NCI-H1092 treated with DMSO at 0.1 percent for 48 hours (cell line): Measurements from ENCODE around the gene FBXO2.
A peak's percentile ranks its signal among the peaks of the same experiment; 100 is the strongest.

Experiments
- DNase-seq: peaks from one replicate; lab custom pipeline; 2025; lab: John Stamatoyannopoulos, UW

The FBXO2 gene, protein sequence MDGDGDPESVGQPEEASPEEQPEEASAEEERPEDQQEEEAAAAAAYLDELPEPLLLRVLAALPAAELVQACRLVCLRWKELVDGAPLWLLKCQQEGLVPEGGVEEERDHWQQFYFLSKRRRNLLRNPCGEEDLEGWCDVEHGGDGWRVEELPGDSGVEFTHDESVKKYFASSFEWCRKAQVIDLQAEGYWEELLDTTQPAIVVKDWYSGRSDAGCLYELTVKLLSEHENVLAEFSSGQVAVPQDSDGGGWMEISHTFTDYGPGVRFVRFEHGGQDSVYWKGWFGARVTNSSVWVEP

DNA sequence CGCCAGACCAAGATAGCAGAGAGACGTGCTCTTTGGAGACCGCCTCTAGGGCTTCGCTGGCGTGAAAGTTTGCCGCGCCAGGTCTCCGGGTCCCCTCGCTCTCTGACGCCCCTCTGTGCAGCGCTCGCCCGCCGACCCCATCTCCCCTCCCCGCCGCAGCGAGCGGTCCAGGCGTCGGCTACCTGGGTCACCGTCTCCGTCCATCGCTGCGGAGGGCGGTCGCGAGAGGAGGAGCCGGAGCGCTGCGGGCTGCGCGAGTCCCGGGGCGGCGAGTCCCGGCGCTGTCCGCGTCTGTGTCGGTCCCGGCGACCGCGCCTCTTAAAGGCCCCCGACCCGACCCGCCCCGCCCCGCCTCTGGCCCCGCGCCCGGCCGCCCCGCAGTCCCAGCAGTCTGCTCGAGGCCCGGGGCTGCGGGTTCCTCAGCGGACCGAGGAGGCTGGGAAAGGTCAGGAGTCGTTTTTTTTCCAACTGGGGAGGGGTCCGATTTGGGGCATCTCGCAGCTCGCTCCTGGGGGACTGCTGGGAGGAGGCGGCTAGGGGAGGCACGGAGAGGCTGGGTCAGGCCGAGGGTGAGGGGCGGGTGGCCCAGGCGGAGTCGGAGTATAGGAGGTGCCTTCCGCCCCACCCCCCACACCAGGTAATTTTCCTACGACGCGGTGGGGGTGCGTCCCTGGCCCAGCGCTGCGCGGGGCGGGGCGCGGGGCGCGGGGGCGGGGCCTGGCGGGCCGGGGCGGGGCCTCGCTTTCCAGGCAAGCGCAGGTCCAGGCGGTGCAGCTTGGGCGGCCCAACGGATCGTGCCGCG lies at the start of gene FBXO2, which contains the start of gene FBXO44:
TSS of gene FBXO2 (minus strand) at position 293 of the 802 bp plus-strand sequence. CDS start at position 204, 89 bp downstream.
TSS of gene FBXO44 (plus strand) at position 741 of the 802 bp plus-strand sequence. CDS start 959 bp downstream, outside the sequence.
- no peak for DNase-seq

DNA sequence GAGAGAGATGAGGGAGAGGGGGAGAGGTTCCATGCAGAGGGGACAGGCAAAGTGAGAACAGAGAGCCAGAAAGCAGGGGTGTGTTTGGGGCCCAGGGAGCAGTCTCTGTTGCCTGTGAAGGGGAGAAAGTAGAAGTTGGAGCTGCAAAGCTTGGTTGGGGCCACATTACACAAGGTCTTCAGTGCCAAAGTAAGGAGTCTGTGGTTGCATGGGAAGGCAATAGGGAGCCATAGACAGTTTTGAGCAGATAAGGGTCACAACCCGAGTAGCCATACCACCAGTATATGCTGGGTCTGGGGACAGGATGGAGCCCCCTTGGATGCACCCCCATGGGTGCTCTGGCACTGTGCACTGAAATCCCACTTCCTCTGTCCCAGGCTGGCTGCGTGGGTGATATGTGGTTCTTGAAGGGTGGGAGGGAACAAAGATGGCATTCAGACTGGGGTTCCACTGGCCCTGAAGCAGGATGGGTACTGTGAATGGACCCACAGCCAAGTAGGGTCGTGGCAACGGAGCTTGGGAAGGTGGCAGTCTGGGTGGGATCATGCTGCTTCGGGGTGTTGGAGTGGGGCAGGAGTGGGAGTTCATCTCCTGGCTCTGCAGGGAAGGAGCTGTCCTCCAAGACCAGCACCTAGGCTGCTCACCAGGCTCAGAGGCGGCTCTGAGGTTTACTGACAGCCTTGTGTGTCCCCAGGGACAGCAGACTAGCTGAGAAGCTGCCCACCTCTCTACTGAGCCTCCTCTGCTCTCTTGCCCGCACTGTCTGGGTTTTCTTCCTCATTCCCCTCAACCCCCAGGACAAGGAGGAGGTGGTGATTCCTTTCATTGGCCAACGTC lies 49.3 kb upstream of the FBXO2 start:
- no peak for DNase-seq

DNA sequence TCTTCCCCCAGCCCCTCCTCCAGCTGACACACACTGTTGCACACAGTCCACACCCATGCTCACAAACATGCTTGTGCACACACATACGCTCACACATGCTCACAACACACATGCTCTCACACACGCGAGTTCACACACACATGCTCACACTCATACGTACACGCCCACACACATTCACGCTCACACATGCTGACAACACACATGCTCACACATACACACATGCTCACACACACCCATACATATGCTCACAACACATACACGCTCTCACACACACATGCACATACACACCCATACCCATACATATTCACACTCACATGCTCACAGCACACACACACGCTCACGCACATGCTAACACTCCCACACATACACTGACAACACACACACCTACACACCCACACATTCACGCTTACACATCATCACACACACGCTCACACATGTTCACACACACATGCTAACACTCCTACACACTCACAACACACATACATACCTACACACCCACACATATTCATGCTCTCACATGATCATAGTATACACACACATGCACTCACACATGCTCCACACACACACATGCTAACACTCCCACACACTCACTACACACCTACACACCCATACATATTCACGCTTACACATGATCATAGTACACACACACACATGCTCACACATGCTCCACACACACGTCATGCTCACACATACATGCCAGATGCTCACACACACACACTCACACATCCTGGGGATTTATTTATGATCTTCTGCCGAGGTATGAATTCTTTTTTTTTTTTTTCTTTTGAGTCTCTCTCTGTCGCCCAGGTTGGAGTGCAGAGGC lies 48.0 kb upstream of the FBXO2 start:
- DNase-seq, result no peak

DNA sequence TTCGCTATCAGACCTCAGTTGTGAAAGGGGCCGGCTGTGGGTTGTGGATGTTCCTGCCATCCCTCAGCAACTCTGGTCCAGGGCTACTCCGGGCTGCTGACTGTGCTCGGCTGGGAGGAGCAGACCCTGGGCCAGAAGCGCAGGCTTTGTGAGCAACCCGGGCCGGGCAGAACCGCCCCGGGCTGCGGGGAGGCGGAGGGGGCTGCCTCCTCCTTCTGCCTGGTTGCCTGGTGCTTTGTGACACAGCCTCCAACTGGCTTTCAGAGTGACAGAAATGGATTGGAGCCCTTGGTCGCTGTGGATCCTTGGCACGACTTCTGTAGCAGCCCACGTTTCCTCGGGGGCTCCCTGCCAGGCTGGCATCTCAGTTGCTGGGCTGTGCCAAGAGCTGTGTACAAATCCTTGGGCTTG lies 47.3 kb upstream of the FBXO2 start:
- DNase-seq, result peak; percentile 47

DNA sequence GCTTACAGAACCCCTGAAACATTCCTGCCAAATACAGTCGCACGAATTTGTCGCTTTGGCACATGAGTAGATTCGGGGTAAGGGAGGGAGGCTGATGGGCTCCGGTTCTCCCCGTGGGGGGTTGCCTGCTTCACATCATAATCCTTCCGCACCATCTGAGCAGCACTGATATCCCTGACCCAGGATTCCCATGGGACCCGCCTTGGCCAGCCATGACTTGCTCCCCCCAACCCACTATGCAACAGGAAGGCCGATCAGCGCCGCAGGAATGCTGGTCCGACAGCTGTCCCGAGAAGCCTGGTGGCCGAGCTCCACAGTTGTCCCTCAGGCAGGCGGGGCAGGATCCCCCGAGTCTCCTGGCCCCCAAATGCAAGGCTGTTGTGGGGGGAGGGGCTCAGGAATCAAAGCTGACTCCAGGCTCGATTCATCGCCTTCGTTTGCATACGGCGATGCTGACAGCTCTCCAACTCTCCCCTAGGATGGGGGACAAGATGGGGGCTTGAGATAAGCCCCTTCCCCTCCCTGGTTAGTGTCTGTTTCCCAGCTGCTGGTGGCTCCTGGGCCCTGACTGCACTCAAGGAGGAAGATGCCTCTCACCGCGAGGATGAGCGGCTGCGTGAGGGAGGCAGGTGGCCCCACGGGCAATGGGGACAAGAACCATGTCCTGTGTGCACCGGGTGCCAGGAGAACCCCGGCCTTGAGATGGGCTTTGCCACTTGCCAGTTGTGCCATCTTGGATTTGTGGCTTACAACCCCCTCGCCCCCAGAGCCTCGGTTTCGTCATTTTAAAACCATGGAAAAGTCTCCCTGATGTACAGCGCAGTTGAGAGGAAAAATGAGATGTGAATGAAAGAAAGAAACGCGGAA lies 46.6 kb upstream of the FBXO2 start:
- no peak for DNase-seq

DNA sequence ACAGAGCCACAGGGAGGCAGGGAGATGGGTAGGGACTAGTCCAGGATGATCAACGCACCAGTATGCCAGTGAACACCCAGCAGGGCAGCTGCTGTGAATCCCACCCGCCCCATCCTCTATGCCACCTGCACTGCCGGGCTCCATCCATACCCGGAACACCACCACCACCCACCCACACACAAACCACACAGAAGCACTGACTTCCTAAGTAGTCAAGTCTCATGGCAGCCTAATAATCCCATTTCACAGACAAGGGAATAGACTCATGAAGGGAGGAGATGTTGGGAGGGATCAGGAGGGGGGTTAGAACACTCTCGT lies 43.6 kb upstream of the FBXO2 start:
- DNase-seq, result no peak

DNA sequence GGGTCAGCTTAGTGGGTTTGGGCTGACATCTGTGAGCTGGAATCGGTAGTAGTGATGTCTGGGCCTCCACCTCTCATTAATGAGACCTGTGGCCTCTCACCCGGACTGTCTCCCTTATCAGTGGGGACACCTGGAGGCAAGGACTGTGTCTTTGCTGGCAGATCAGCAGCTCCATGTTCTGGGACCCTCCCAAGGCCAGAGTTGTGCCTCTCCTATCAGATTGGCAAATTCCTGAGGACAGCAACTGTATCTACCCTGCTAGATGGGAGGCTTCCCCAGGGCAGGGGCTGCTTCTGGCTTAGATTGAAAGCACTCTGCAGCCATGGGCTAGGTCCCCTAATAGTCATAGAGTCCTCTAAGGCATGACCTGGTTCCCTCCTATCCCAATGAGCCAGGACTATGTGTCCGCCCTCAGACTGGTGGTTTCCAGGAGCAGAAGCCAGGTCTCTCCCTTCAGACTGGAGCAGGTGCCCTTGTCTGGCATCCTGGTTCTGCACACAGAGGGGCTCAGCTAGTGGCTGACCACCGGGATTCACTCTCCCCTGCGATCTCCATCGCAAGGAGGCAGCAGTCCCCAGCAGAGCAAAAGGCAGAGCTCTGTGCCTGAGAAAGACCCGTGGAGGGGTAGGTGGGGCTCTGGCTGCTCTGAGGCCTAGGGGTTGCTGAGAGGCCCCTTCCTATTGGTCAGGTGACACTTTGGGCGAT lies 43.1 kb upstream of the FBXO2 start:
- DNase-seq, result no peak

DNA sequence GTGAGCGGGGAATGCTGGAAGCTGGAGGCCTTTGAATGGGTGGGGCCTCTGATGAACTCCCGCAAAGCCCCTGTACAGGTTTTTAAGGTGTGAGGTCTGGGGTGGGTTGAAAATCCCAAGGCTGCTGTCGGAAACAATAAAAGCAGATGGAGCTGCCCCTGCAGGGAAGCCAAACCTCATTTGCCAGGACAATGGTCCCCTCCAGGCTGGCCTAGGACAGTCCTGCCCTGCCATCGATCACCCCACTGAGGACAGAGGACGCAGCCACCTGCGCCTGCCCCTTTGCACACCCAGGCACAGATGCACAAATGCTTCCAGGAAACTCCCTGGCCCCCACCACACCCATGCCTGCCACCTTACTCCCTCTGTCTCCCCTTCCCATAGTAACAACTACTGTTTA lies 41.6 kb upstream of the FBXO2 start:
- DNase-seq, result no peak

DNA sequence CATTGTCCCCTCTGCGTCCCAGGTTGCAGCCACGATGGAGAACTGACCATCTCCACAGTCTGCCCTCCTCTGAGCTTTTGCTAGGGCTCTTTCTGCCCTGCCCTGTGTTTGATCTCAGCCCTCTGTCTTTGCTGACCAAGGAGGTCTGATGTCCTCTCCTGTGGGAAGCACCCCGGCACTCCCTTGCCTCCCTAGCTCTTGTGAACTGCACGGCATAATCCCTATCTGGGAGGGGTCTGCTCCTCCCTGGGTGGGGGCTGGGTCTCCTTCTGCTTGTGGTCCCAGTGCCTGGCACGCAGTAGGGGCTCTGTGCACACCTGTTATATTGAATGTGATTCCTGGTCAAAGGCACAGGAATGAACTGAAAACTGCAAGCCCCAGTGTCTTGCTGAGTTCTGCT lies 39.7 kb upstream of the FBXO2 start:
- DNase-seq, result no peak

DNA sequence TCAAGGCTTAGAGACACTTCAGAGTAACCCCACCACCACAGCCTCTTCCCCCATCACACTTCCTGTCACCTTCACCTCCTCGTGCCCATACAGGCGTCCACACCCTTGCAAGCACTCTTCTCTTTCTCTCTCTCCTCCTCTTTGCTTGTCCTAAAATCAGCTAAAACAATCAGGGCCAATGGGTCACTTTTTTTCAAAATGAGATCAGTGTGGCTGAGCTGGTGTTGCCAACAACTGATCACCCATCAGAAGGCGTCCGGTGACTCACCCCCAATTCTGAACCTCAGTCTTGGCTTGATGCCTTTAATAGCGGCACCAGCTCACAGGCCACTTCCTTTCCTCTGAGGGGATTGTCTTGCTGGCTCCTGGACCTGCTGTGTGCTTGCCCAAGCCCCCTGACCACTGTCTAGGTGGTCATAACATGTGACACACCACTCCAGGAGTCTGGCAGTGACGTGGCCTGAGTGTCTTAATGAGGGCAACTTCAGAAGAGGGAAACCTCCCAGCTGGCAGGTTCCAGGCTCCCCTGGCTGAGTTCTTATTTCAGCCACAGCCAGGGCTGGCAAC lies 38.9 kb upstream of the FBXO2 start:
- DNase-seq, result no peak

DNA sequence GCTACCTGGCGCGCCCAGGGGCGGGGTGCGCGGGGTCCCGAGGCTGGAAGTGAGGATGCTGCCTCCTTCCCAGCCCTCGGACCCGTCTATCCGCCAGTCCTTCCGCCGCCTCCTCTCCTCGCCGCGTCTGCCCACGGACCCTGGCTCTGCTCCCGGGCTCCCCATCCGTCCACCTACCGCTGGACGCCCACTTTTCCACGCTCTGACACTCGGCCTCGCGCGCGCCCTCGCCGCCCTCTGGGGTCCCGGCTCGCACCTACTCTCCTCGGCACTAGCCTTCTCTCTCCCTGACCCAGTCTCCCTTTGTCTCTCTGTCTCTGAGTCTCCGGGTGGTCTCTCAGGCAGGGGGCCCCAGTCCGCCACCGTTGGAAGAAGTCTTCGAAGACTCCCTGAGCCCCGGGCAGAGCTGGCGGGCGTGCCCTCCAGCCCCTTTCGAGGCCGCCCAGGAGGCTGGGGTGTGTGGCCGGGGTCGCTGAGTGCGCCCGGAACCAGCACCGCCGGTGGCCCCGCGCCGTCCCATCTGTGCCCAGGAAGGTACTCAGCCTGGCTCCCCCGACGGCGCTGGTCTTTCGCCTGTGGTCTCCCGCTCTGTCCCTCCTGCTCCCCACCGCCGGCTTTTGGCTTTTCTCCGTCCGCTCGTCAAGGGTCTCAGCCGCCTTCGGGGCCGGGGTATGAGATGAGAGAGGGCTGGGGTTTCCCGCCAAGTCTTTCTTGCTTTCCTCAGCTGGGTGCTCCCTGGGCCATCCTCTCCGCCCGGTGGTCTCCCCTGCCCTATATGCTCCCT lies 37.9 kb upstream of the FBXO2 start:
- peak; percentile 27 for DNase-seq

DNA sequence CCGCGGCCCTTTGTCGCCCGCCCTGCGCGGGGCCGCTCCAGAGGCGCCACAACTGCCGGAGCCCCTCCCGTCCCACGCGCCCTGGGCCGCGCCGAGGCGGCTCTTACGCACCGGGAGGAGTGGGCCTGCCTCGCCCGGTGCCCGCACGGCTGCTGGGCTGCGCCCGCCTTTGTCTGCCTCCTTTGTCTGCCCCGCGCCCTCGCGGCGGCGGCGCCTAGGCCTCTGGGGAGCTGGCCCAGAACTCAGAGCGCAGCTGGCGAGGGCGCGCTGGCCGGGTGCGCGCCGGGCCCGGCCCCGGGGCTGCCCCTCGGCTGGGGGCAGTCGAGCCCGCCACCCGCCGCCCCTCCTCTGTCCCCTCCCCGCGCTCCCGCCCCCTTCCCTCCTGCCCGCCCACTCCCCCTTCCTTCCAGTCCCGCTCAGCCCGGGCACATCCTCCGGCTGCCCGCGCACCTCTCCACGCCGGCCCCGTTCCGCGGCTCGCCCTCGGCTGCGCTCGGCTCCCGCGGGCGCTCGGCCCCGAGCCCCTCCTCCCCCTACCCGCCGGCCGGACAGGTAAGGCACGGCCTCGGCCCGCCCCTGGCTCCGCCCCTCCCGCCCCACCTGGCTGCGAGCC lies 37.2 kb upstream of the FBXO2 start, which contains the start of gene DRAXIN:
TSS of gene DRAXIN (plus strand) at position 409 of the 613 bp plus-strand sequence. CDS start 14,549 bp downstream, outside the sequence.
- DNase-seq, result peak; percentile 38

DNA sequence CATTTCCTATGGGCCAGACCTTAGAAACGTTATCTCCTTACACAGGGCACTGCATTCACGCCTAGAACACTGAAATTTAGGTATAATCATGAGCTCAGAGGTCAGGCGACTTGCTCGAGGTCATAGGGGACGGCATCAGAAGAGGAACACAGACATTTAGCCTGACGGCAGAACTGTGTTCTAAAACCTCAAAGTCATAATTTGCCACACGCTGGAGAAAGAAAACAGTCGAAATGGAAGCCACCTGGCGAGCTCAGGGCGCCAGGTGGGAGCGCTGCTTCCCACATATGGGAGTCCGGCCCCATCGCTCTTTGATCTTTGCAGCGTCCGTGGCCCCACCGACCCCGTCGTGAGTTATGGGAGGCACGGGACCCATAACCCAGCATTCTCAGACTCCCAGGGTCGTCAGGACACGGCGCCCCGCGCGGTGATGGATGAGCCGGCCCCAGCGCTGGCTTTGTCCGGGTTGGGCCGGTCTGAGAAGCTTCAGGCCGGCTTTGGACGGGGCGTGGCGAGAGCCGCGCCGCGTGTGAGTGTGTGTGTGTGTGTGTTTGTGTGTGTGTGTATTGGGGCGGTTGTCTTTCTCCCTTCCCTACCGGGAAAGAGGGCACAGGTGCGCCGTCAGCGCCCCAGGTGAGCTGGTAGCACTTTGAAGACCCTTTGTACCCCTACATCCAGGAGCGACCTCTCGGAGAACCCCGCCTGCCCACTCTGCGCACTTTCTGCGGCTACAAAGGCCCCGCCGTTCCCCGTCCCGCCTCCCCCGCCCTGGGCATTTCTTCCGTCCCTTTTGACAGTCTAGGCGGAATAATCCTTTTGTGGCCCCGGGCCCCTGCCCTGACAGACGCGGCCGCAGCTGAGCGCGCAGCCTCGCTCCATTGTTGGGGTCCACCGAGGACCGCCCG lies 36.4 kb upstream of the FBXO2 start:
- DNase-seq, result peak; percentile 36

DNA sequence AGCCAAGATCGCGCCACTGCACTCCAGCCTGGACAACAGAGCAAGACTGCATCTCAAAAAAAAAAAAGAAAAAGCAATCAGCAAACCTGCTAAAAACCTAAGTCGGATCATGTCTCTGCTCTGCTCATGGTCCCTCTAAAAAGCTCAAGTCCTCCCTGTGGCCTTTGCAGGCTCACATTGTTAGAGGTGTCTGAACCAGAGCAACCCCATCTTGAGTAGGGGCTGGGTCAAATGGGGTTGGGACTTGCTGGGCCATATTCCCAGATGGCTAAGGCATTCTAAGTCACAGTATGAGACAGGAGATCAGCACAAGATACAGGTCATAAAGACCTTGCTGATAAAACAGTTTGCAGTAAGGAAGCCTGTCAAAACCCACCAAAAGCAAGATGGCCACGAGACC lies 34.3 kb upstream of the FBXO2 start:
- no peak for DNase-seq

DNA sequence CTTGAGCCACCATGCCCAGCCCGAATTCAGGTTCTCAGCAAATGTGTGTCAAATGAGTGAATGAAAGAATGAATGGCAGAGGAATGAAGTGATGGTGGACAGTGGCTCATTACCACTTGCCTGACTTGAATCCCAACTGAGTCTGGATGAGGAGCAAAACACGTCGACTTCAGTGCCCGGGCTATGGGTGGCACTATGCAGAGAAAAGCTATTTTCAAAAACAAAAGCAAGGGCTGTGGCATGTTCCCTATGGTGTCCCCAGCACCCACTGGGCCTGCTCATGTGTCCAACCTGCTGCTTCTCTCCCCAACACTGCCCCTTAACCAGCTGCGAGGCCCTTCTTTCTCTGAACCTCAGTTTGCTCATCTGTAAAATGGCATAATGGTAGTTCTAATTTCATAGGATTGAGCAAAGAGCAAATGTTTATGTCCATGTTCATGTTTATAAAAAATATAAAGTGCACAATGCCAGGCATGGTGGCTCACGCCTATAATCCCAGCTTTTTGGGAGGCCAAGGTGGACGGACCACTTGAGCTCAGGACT lies 31.1 kb upstream of the FBXO2 start:
- no peak for DNase-seq

DNA sequence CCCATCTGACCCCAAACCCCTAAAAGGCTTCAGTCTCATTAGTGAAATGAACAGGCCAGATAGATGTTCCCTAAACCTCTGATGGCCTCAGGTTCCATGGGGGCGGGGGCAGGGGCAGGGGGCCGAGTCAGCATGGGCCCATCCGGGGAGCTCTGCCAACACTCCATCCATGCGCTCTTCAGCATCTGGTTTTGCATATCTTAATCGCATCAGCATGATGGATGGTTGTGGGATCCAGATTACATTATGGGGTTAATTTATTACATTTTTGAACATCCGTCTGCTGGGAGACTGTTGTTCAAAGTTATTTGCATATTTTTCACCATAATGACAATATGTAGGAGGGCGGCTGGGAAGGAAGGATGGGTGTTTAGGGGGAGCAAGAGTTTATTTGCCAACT lies 29.8 kb upstream of the FBXO2 start:
- no peak for DNase-seq

DNA sequence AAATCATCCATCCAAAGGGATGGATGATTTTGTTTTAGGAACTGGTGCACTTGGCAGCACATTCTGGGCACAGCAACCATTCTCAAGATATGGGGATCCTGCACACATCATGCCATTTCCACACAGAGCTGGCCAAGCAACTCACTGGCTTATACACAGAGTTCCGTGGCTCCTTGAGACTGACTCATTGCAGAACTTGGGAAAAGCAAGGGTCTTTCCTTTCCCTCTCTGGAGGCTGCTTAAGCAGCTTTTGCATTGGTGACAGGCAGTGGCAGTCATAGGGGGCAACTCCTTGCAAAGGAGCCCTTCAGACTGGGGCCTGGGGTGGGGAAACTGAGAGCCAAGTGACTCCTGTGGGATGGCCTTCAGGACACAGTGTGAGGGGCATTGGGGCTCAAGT lies 28.6 kb upstream of the FBXO2 start:
- DNase-seq, result no peak
